GM19438 (cell line): Measurements from ENCODE around the gene SLC12A9.
"Not testable (repeated sequence)": the region's sequence is repeated elsewhere in the genome, so short reads cannot be mapped to it uniquely, and the experiment has no call there.

ENCODE experiments used
- ATAC-seq: cut with Tn5 transposase; IDR thresholded peaks from one replicate; pipeline ENCODE4 v1.9.1; 2021; ENCODE audit warnings: low read depth; ENCODE audit not compliant: unreplicated experiment

SLC12A9 gene

DNA sequence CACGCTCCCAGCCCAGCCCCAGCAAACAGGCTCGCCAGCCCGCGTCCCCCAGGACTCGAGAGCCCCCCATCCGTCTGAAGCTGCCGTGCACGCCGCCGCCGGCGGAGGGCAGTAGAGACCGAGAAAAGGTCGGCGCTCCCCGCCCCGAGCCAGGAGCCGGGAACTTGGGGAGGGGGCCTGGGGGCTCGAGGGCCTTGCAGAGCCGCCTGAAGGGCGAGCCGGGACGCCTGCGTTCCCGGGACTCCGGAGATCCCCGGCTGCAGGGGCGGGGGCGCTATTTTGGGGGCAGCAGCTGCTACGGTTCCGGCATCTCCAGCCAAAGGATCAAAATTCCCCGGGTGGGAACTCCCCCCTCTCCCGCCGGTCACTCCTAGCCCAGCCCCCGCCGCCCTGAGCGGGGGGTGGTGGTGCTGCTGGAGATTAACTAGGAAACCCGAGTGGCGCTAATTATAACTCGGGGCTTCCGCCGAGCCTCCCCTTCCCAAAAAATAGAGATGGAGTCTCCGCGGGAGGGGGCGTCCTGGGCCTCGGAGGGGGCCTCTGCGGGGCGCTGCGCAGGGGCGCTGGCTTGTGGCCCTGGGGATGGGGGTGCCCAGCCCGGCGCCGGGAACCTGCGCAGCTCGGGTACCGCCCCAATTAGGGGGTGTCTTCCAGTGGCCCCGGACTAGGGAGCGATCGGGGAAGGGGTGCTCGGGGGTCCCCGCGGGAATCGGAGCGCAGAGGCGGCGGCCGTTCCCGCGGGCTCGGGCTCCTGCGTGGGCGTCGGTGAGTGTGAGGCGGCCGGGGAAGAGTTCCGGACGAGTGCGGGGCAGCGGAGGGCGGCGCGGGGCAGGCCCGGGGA is 42.6 kb downstream of the SLC12A9 start:
- ATAC-seq, result no peak

- ATAC-seq, result no peak
Observed at GRCh38 chr7:100895701-100895955, 43.1 kb downstream of the SLC12A9 start, which contains the start of gene ACHE. ACHE (minus strand) TSS chr7:100895888; CDS start chr7:100894232, 1,656 bp downstream.

- ATAC-seq, result no peak
Observed at GRCh38 chr7:100895956-100896731, 43.6 kb downstream of the SLC12A9 start.

DNA sequence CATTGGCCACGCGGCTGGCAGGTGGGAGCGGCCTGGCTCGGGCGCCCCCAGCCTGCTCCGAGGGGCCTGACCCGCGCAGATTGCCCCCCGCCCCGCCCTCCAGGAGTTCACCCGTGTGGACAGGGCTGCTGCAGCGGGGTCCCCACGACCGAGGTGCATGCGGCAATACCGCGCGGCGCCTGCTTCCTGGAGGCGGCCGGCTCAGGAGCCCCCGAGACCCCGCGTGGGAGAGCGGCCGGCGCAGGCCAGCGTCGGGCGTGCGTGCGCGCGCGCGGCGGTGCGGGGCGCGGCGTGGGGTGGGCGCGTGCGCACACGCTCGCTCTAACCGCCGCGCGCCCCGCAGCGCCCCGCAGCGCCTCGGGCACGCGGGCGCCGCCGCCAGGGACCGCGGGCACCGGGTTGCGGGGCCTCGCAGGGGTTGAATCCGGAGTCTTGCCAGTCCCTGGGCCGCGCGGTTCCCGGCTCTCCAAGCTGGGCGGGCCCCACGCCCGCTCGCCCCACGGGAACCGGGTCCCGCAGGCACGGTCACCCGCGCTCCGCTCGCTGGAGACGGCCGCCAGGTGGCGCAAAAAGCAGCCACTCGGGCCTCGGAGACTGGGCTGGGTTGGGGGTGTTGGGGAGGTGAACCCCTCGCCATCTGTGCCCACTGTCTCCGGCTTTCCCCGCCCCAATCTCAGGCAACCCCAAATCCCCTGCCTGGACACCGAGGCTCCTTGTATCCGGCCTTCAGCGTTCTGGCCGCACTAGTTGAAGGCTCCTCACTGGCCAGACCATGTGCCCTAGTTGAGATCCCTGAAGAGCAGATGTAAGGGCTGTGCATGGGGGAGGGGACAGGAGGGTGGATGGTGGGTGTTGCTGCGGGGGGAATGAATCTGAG is 44.5 kb downstream of the SLC12A9 start:
- ATAC-seq, result no peak

DNA sequence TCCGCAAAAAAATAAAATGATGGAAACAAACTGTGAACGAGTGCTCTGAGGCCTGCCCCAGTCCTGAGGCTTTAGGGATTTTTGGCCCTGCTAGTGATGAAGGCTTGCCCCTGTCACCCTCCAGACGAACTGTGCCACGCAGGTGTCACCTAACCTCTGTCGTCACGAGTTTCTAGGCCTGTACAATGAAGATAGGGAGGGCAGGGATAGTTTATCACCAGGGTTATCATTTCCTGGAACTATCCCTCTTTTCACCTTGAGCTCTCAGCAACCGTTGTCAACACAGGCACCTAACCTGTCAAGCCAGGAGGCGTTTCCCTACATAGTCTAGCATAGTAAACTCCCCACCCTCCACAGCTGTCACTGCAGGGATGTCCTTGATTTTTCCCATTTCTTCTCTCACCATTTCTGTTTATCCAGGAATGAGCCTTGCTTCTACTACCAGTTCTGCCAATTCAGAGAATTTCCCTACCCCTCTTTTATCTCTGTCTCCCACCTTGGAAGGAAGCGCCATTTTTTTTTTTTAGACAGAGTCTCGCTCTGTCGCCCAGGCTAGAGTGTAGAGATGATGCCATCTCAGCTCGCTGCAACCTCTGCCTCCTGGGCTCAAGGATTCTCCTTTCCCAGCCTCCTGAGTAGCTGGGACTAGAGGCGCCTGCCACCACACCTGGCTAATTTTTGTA is 45.4 kb downstream of the SLC12A9 start:
- no peak for ATAC-seq

- no peak for ATAC-seq
Observed at GRCh38 chr7:100899432-100899831, 46.9 kb downstream of the SLC12A9 start.

GRCh38 chr7:100900978-100901377 is 48.5 kb downstream of the SLC12A9 start:
- ATAC-seq, result no peak

- ATAC-seq, result no peak
Observed at GRCh38 chr7:100901921-100902332, 49.4 kb downstream of the SLC12A9 start.

- no peak for ATAC-seq
Observed at GRCh38 chr7:100902638-100903037, 50.1 kb downstream of the SLC12A9 start.

DNA sequence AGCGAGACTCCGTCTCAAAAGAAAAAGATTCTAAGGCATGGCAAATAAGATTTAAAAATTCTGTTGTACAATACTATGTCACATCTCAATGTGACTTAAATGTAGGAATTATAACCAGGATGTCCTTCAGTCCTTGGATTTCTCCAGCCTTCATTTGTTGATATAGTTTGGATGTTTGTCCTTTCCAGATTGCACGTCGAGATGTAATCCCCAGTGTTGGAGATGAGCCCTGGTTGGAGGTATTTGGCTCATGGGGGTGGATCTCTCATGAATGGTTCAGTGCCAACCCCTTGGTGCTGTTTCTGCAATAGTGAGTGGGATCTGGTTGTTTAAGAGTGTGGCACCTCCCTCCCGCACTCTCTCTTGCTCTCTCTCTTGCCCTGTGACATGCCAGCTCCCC is 56.0 kb downstream of the SLC12A9 start:
- ATAC-seq, result no peak

GRCh38 chr7:100910443-100910842 is 57.9 kb downstream of the SLC12A9 start:
- not testable (repeated sequence) for ATAC-seq

GRCh38 chr7:100911484-100911883 is 59.0 kb downstream of the SLC12A9 start:
- ATAC-seq, result no peak

DNA sequence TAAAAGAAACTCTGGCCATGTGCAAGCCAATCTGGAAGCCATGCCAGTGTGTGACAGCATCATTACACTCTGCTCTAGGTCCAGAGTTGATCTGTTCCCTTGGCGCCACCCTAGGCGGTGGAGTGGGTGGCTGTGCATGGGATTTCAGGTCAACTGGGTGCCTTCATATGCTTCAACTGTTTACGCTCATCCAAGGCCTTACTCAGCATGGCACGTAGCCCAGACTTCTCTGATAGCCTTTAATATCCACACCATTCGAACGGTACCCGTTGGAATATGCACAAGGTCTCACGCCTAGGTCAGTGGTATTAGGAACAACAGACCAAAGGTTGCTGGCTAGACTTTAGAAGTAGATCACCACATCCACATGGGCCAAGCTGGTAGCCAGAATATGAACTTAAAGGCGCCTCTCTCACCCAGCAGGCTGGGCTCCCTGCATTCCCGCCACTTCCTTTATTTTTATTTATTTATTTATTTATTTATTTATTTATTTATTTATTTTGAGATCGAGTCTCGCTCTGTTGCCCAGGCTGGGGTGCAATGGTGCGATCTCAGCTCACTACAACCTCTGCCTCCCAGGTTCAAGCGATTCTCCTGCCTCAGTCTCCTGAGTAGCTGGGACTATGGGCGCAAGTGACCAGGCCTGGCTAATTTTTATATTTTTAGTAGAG is 61.8 kb downstream of the SLC12A9 start:
- ATAC-seq, result no peak

GRCh38 chr7:100914879-100915447 is 62.5 kb downstream of the SLC12A9 start:
- ATAC-seq, result no peak
